Kidney (tissue), 14 donors: Measurements from ENCODE around the gene HRC. TPM values are rescaled to one million over a fixed set of nuclear protein-coding genes. Genes with fewer than 3 reads are reported as not detected.
"Not testable (repeated sequence)": the region's sequence is repeated elsewhere in the genome, so short reads cannot be mapped to it uniquely, and the experiment has no call there.

ENCODE experiments used
- DNase-seq, 5 donors: peaks; one replicate each; pipeline ENCODE4 v3.0.0-alpha.2; 2013 to 2020
- FAIRE-seq: peaks from 2 replicates; lab custom pipeline; 2012; peaks lifted over from hg19 to GRCh38; lab: Jason Lieb, UNC
- H3K27ac ChIP-seq, 2 donors: one replicate each; pipeline ENCODE4 v1.7.0; 2013; ENCODE audit warnings: low read depth in 2 of 2, low read length in 2 of 2, inconsistent platforms in 1 of 2
- H3K27me3 ChIP-seq: one replicate; pipeline ENCODE4 v1.7.1; 2013; ENCODE audit warnings: low read length, inconsistent platforms; ENCODE audit not compliant: control insufficient read depth, insufficient read depth
- H3K36me3 ChIP-seq, 3 donors: one replicate each; pipeline versions ENCODE4 v1.7.0 to v1.7.1; 2013; ENCODE audit warnings: low read length in 3 of 3, control low read depth in 1 of 3, inconsistent platforms in 1 of 3; ENCODE audit not compliant: insufficient read depth in 3 of 3, control insufficient read depth in 2 of 3
- H3K4me1 ChIP-seq, 3 donors: one replicate each; pipeline versions ENCODE4 v1.7.0 to v1.7.1; 2013; ENCODE audit warnings: low read length in 3 of 3, inconsistent platforms in 1 of 3, low read depth in 1 of 3; ENCODE audit not compliant: control insufficient read depth in 2 of 3, insufficient read depth in 2 of 3
- H3K4me3 ChIP-seq, 3 donors: one replicate each; pipeline versions ENCODE4 v1.7.0 to v1.8.1; 2013; ENCODE audit warnings: low read length in 3 of 3, control low read depth in 1 of 3, inconsistent platforms in 1 of 3
- H3K9ac ChIP-seq, 3 donors: one replicate each; pipeline versions ENCODE4 v1.7.0 to v1.7.1; 2013; ENCODE audit warnings: low read length in 3 of 3, control low read depth in 1 of 3, inconsistent platforms in 1 of 3
- H3K9me3 ChIP-seq, 3 donors: one replicate each; pipeline versions ENCODE4 v1.7.0 to v1.7.1; 2013; ENCODE audit warnings: low read length in 3 of 3, control low read depth in 1 of 3, inconsistent platforms in 1 of 3; ENCODE audit not compliant: control insufficient read depth in 2 of 3, insufficient read depth in 1 of 3
- CTCF ChIP-seq: IDR thresholded peaks from 3 replicates; pipeline ENCODE4 v1.5.1; 2012; ENCODE audit warnings: mild to moderate bottlenecking, moderate library complexity, borderline replicate concordance; ENCODE audit not compliant: insufficient read depth; ENCODE audit errors: extremely low read depth
- intact Hi-C: fragments of 100-400 bp; cut with DNase I; formaldehyde crosslinking; loops from one replicate; pipeline ENCODE4 v1.11.1; 2022
- polyA plus RNA-seq: library from polyadenylated mRNA; stranded (reverse); fragments of 350-450 nt; fragmentation: Illumina TruSeq; extraction: RNeasy Lipid Tissue Mini Kit (QIAGEN cat#74804); gene quantifications from one replicate; pipeline ENCODE4 v1.2.3, GENCODE V29; 2014; ENCODE audit warnings: low read depth, low replicate concordance; ENCODE audit not compliant: insufficient read depth
- total RNA-seq: library from RNA; stranded (reverse); fragmentation: NEBNext Ultra II Directional; extraction: Animal tissue kit (Norgen Biotek cat#: 25700); gene quantifications from one replicate; pipeline ENCODE4 v1.2.1, GENCODE V29; 2021
- donor health status: control.
- donor health status: control.
- donor health status: control.
- donor health status: control.
- donor health status: control.
- donor health status: DM: yes; HTN: yes; CAD: no.
- donor health status: Normal renal cell carcinoma (clear cell type).

The HRC gene
- total and polyA plus RNA-seq, 2 donors from 2014 or later = 4.2 to 7.0 TPM

- Histone ChIP-seq H3K9ac (no peak overlapping the region), H3K4me1 (peaks cover 0 to 7% (median 0%) of the 10 kb centered on the region in 3 donors), H3K9me3 (no peaks in the 10 kb centered on the region), H3K4me3 (no peak overlapping the region), H3K36me3 (no peaks in the 10 kb centered on the region), H3K27ac (no peak overlapping the region), H3K27me3 (no peaks in the 10 kb centered on the region)
- intact Hi-C loops = no loop called here
- FAIRE-seq (no peak), DNase-seq (peak in 1 of 5 donors; percentile 13)
- TF ChIP-seq CTCF = no peak
These were observed 28.6 kb downstream of the HRC start for GRCh38 chr19:49126575-49126974.

- H3K4me1 ChIP-seq = peaks cover 0 to 7% (median 0%) of the 10 kb centered on the region in 3 donors
- TF ChIP-seq CTCF = no peak
- no peak overlapping the region for H3K27ac ChIP-seq
- no peak overlapping the region for H3K4me3 ChIP-seq
- DNase-seq = peak in 2 of 5 donors; percentile 30 to 69
- no peak overlapping the region for H3K9ac ChIP-seq
- H3K9me3 ChIP-seq = no peaks in the 10 kb centered on the region
- intact Hi-C loops = no loop called here
- H3K27me3 ChIP-seq = peaks cover 5% of the 10 kb centered on the region
- H3K36me3 ChIP-seq = no peaks in the 10 kb centered on the region
- no peak for FAIRE-seq
These were observed 30.0 kb downstream of the HRC start for GRCh38 chr19:49125025-49125731.

GRCh38 chr19:49123285-49123684, 31.9 kb downstream of the HRC start:
- H3K27me3 ChIP-seq, DNase-seq, H3K36me3 ChIP-seq, H3K9me3 ChIP-seq, H3K9ac ChIP-seq, H3K4me1 ChIP-seq, H3K4me3 ChIP-seq, intact Hi-C loops, H3K27ac ChIP-seq, FAIRE-seq: not testable (repeated sequence)

GRCh38 chr19:49121841-49122240, 33.4 kb downstream of the HRC start:
- H3K4me3 ChIP-seq, DNase-seq, H3K9me3 ChIP-seq, H3K27ac ChIP-seq, H3K36me3 ChIP-seq, intact Hi-C loops, FAIRE-seq, H3K27me3 ChIP-seq, H3K9ac ChIP-seq: not testable (repeated sequence)
- H3K4me1 ChIP-seq = peaks cover 0 to 11% (median 7%) of the 10 kb centered on the region in 3 donors
